GM12872 (cell line): Measurements from ENCODE around the gene NOTO.

Experiments used
- TF ChIP-seq, protein P1 (sequence below): IDR thresholded peaks from 3 replicates; pipeline ENCODE4 v1.5.1; 2011; ENCODE audit warnings: low read depth, mild to moderate bottlenecking, low read length, moderate library complexity; ENCODE audit not compliant: insufficient read depth

The NOTO gene

DNA sequence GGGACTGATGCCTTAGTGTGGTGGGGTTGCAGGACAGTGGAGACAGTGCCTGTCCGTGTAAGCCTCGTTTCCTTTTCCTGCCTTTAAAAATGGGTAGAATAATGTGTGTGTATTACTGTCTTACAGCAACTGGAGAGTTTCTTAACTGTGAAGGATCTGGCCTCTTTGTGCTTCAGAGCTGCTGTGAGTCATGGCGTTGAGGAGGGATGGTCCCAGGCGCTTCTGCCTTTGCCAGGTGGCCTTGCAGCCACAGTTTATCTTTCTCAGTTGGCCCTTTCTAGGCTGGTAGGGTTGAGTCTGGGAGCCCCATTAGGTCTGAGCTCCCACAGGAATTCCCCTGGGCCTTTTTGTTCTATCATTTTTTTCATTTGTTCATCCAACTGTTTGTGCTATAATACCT, 21.4 kb downstream of the NOTO start:
- TF ChIP-seq, protein P1, sequence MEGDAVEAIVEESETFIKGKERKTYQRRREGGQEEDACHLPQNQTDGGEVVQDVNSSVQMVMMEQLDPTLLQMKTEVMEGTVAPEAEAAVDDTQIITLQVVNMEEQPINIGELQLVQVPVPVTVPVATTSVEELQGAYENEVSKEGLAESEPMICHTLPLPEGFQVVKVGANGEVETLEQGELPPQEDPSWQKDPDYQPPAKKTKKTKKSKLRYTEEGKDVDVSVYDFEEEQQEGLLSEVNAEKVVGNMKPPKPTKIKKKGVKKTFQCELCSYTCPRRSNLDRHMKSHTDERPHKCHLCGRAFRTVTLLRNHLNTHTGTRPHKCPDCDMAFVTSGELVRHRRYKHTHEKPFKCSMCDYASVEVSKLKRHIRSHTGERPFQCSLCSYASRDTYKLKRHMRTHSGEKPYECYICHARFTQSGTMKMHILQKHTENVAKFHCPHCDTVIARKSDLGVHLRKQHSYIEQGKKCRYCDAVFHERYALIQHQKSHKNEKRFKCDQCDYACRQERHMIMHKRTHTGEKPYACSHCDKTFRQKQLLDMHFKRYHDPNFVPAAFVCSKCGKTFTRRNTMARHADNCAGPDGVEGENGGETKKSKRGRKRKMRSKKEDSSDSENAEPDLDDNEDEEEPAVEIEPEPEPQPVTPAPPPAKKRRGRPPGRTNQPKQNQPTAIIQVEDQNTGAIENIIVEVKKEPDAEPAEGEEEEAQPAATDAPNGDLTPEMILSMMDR: no peak

DNA sequence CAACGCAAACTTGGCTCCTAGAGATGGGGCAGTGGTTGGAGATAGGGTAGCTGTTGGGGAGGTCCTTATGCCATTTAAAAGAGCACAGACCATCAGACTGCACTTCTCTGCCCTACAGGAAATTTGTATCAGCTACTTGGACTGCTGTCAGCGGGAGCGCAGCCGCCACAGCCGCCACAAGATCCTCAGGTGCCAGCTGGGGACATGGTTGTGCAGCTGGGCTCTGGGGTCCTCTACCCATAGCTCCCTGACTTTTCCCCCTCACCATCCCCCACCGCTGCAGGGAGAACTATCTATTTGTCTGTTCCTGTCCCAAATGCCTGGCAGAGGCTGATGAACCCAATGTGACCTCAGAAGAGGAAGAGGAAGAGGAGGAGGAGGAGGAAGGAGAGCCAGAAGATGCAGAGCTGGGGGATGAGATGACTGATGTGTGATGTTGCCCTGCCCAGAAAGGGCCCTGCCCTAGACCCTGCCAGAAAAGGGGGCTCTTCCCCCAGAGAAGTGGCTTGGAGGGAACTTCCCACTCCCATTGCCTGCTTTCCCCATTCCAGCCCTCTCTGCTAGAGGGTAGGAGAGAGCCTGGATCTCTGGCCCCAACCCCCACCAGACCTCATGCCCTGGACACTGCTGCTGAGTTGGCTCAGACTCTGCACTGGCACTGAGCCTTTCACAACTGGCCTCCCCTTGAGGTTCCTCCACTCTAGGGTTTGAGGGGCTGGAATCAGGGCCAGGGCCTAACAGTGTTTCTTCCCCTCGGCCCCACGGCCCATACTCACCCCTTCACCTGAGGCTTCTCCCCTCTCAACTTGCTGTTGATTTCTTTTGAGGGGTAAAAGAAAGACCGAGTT, 23.4 kb downstream of the NOTO start:
- TF ChIP-seq, protein P1: no peak

DNA sequence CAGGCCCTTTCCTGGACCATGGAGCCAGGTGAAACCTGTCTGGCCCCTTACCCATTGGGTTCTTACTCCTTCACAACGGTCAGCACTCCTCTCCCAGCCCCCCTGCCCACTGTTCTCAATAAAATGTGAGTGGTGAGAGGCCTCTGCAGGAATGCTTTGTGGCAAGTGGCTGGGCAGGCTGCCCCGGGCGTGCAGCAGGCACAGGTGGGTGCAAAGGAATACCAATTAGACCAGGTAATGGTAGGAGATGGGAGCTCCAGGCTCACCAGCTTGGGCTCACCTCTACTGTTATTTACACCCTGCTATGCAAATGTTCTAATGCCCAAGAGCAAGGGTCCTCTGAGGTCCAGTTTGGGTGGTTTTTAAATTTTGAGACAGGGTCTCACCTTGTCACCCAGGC, 24.7 kb downstream of the NOTO start:
- TF ChIP-seq, protein P1: no peak

DNA sequence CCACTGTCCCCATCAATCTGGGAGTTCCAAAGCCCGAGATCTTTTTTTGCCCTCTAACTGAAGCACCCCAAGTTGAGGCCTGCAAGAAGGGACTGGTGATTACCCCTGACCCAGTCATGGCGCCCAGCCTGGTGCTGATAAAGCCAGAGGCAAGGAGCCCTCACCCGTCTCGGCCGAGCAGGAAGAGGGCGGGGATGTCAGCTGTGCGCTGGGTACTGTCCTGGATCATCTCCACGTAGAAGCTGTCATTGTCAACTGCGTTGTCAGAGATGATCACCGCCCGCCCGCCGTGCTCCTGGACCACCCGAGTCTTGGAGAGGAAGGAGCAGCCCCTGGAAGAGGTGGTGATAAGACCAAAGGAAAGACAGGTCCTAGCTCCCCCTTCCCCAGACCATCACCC, 26.3 kb downstream of the NOTO start:
- TF ChIP-seq, protein P1: no peak

DNA sequence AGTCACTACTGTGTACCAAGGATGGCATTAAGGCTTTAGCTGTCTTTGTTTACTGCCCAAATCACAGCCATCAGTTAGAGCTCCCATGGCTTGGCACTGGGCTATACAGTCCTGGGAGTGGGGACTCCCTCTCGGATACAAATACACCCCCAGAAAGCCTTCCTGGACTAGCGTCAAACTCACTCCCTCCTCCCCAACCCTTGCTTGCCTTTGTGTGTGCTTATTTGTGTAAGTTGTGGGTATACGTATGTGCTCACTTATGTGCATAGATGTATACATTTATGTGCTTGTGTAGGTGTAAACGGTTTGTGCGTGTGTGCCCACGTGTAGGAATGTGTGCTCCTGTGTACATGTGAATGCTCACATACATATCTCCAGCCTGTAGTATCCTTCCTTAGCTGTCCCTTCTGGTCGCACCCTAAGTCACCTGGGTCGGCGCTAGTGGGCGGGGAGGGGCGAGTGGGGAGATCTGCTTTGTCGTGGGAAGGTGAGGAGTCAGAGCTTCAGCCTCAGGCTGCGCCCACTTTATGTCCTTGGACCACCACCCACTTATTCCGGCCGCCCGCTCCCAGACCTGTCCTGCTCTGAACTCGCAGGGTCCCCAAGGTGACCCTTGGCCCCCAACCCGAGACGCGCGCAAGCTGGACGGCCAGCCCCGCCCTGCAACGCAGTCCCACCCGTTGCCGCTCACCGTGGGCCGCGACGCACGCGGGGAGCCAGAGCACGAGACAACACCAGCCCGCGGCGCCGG, 30.2 kb downstream of the NOTO start:
- TF ChIP-seq, protein P1: peak; percentile 31; the same call in 1 of the 3 replicates

DNA sequence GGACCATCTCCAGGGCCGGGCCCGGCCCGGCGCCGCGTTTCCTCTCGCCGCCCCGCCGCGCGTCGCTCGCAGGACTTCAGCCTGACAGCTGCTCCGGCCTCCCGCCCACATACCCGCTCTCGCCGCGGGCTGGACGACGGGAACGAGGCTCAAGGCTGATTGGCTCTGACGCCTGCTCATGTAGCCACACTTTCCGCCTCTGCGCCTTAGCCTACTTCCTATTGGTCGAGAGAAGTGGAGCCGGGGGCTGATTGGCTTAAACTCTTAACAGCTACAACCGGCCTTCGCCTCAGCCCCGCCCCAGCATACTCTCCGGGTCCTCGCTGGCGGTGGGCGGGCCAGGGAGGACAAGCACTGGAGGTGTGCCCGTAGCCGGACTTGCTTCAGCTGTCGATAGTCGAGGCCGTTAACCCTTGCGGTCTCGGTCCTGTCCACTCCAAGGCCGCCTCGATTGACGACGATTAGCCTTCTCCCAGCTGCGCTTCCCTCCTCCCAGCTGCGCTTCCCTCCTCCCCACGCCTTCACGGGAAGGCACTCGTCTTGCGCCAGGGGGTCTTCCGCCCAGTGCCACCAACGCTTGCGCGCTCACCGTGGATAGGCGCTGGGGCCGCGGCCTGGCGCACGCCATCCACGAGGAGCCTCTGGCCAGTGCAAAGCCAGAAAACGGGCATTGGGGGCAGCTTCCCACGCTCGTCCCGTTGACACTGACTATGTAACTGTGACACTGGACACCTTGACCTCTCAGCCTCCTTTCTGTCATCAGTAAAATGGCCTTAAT, 31.0 kb downstream of the NOTO start, which contains the start of gene PRADC1:
PRADC1 (minus strand) TSS at position 86 of the 778 bp plus-strand sequence; CDS start at position 7, 79 bp downstream.
- TF ChIP-seq, protein P1: no peak
